NK-92 treated with Interleukin-12 subunit alpha and Interleukin-12 subunit beta, amount 100 ng/mL, for 24 hours (cell line): Measurements from ENCODE around the gene BLOC1S4.
A peak's percentile ranks its signal among the peaks of the same experiment; 100 is the strongest.

Experiments
- DNase-seq: peaks from one replicate; lab custom pipeline; 2025; lab: John Stamatoyannopoulos, UW

The BLOC1S4 gene

GRCh38 chr4:6692379-6692778, 23.6 kb upstream of the BLOC1S4 start:
- DNase-seq, result no peak

- no peak for DNase-seq
Measured at GRCh38 chr4:6692806-6693205, 23.2 kb upstream of the BLOC1S4 start.

- DNase-seq, result no peak
Measured at GRCh38 chr4:6693231-6694176, 22.5 kb upstream of the BLOC1S4 start, which contains the start of gene S100P. TSS of gene S100P (plus strand) at chr4:6693878. CDS start at chr4:6693933, 55 bp downstream.

- no peak for DNase-seq
Measured at GRCh38 chr4:6694177-6694901, 21.6 kb upstream of the BLOC1S4 start.

- no peak for DNase-seq
Measured at GRCh38 chr4:6695660-6696610, 20.0 kb upstream of the BLOC1S4 start.

GRCh38 chr4:6696611-6697010, 19.4 kb upstream of the BLOC1S4 start:
- DNase-seq, result no peak

GRCh38 chr4:6697131-6697530, 18.8 kb upstream of the BLOC1S4 start:
- DNase-seq, result no peak

- no peak for DNase-seq
Measured at GRCh38 chr4:6699388-6699787, 16.6 kb upstream of the BLOC1S4 start.

GRCh38 chr4:6699903-6700302, 16.1 kb upstream of the BLOC1S4 start:
- no peak for DNase-seq

GRCh38 chr4:6701371-6701770, 14.6 kb upstream of the BLOC1S4 start:
- no peak for DNase-seq

GRCh38 chr4:6702761-6703160, 13.2 kb upstream of the BLOC1S4 start:
- no peak for DNase-seq

- DNase-seq, result no peak
Measured at GRCh38 chr4:6703786-6704185, 12.2 kb upstream of the BLOC1S4 start.

- DNase-seq, result no peak
Measured at GRCh38 chr4:6705646-6706045, 10.3 kb upstream of the BLOC1S4 start.

- DNase-seq, result no peak
Measured at GRCh38 chr4:6706173-6706572, 9.8 kb upstream of the BLOC1S4 start.

- DNase-seq, result peak; percentile 90
Measured at GRCh38 chr4:6709230-6710114, 6.5 kb upstream of the BLOC1S4 start, which contains the start of gene MRFAP1L1. TSS of gene MRFAP1L1 (minus strand) at chr4:6709865. CDS start at chr4:6709629, 236 bp downstream.

- no peak for DNase-seq
Measured at GRCh38 chr4:6710282-6710681, 5.7 kb upstream of the BLOC1S4 start.

- DNase-seq, result no peak
Measured at GRCh38 chr4:6710996-6711395, 5.0 kb upstream of the BLOC1S4 start.

- no peak for DNase-seq
Measured at GRCh38 chr4:6714954-6715353, 1.0 kb upstream of the BLOC1S4 start.

- DNase-seq, result no peak
Measured at GRCh38 chr4:6715704-6716017, 313 bp upstream of the BLOC1S4 start.

- no peak for DNase-seq
Measured at GRCh38 chr4:6716958-6717655, 1.1 kb downstream of the BLOC1S4 start.
